HUES48 (cell line): ENCODE measurements around the gene FOXO3.

Experiments
- H3K27ac ChIP-seq: one replicate; pipeline ENCODE4 v1.7.0; 2013; ENCODE audit warnings: low read depth, low read length, inconsistent platforms
- H3K27me3 ChIP-seq: 2 replicates; pipeline ENCODE4 v1.6.1; 2013; ENCODE audit warnings: mild to moderate bottlenecking, low read length; ENCODE audit not compliant: control insufficient read depth, insufficient read depth
- H3K36me3 ChIP-seq: 2 replicates; pipeline ENCODE4 v1.6.1; 2013; ENCODE audit warnings: low read length; ENCODE audit not compliant: control insufficient read depth, insufficient read depth
- H3K4me1 ChIP-seq: 2 replicates; pipeline ENCODE4 v1.6.1; 2013; ENCODE audit warnings: mild to moderate bottlenecking, low read length; ENCODE audit not compliant: control insufficient read depth, insufficient read depth
- H3K4me3 ChIP-seq: 2 replicates; pipeline ENCODE4 v1.5.1; 2013; ENCODE audit warnings: mild to moderate bottlenecking, low read depth, low read length
- H3K9ac ChIP-seq: 2 replicates; pipeline ENCODE4 v1.6.1; 2013; ENCODE audit warnings: mild to moderate bottlenecking, low read depth, low read length, moderate library complexity
- H3K9me3 ChIP-seq: 2 replicates; pipeline ENCODE4 v1.6.1; 2013; ENCODE audit warnings: low read length; ENCODE audit not compliant: control insufficient read depth, insufficient read depth

The FOXO3 gene

DNA sequence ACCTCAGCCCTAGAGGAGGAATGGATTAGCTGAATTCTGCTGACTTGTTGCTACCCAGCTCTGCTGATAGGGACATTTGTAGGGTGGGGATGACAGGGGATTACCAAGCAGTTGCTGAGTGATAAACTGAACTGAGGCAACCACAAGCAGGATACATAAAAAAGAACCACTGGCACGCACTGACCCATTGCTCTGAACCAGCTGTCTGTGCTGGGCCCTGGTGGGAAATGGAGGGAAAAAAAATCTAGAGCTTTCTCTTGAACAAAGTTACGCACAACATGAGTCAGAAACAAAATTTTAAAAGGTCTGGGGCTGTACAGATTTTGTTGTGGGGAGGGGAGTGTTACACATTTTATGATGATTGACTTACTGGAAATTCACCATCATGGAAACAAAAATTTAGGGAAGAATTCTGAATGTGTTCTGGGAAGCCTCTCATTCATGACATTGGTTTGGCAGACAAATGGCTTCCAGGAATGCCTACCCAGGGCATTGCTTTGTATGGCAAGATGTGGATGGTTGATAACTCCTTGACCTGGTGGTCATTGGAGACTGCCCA, 37.7 kb downstream of the FOXO3 start:
- Histone ChIP-seq H3K4me1 (peaks cover 11% of the 10 kb centered on the region; the same call in 1 of the 2 replicates), H3K36me3 (no peaks in the 10 kb centered on the region), H3K4me3 (no peak overlapping the region), H3K27ac (no peak overlapping the region), H3K9me3 (no peaks in the 10 kb centered on the region), H3K27me3 (no peaks in the 10 kb centered on the region), H3K9ac (no peak overlapping the region)

DNA sequence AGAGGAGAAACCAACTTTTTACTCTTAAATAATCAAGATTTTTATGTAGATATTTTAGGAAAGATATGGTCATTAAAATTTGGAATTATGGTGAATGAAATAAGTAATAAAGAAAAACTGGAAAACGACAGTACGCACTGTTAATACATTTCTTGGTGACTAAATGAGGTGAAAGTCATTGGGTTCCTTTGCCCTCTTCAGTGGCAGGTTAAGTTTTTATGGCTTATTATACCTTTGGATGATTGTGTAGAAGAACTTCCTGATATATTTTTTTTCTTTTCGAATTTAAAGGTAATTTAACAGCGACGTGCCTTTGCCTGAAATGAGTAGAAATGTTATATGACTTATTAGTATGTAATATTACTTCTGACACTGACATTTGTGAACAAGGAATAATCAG, 43.4 kb downstream of the FOXO3 start:
- H3K27ac ChIP-seq, result no peak overlapping the region
- H3K4me3 ChIP-seq, result no peak overlapping the region
- H3K4me1 ChIP-seq, result peaks cover 17% of the 10 kb centered on the region; the same call in 1 of the 2 replicates
- H3K9me3 ChIP-seq, result no peaks in the 10 kb centered on the region
- H3K36me3 ChIP-seq, result no peaks in the 10 kb centered on the region
- no peak overlapping the region for H3K9ac ChIP-seq
- no peaks in the 10 kb centered on the region for H3K27me3 ChIP-seq

DNA sequence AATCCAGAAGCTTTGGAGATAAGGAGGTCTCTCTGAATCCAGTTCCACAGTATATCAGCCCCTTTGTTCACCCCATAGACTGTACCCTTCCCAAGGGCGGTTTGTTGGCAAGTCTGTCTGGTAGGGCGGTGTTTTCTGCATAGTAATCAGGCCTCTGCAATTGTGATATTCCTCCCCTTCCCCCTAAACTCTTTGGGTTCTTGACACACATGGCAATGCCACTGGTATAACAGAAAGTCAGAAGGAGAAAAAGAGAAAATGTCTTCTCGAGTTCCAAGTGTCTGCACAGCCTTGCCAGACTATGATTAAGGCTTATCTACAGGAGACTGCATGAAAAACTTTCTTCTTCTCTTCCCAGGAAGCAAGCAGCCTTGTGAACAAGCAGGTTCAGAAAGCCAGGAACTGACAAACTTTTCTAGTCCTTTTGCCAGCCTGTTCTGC, 45.6 kb downstream of the FOXO3 start:
- Histone ChIP-seq H3K9ac (no peak overlapping the region), H3K4me3 (no peak overlapping the region), H3K27ac (no peak overlapping the region), H3K4me1 (peaks cover 38% of the 10 kb centered on the region), H3K9me3 (no peaks in the 10 kb centered on the region), H3K36me3 (no peaks in the 10 kb centered on the region), H3K27me3 (no peaks in the 10 kb centered on the region)

DNA sequence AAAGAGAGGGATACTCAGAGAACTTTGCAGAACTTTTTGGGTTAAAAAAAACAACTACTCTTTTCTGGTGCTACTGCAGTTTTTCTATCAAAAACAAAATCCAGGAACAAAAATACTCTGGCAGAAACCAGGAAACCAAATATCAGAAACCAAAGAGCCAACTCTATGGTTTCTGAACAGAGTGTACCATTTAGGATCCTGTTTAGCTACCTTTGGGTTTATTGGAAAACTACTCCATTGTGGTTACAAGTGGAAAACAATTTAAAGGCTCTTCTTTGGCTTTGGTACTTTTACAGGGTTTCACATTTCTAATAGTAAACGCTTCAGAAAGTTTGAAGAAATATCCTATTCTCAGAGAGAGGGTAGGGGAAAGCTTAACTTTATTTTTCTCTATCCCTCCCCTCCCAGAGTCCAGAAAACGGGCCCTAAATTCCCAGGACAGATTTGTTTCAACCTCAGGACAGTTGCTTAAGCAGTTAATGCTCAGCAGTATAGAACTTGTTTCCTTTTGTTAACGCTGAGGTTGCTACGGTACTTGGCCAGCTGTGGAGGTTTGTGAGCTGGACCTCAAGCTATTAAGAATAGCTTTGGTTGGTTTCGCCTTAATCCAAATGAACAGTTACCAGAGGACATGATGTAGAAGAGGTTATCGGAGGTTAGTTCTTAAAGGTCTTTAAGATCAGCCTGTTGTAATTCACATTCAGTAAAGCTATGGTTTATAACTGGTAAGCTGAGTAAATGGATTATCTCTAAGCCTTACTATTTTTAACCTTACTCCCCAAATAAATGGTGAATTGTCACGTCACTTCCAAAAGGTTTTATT, 47.9 kb downstream of the FOXO3 start:
- Histone ChIP-seq H3K27ac (no peak overlapping the region), H3K9ac (no peak overlapping the region), H3K36me3 (no peaks in the 10 kb centered on the region), H3K9me3 (0 out of 2 replicates have a peak, but pooled peaks cover 3% of the 10 kb centered on the region), H3K27me3 (no peaks in the 10 kb centered on the region), H3K4me1 (peaks cover 38% of the 10 kb centered on the region), H3K4me3 (no peak overlapping the region)

DNA sequence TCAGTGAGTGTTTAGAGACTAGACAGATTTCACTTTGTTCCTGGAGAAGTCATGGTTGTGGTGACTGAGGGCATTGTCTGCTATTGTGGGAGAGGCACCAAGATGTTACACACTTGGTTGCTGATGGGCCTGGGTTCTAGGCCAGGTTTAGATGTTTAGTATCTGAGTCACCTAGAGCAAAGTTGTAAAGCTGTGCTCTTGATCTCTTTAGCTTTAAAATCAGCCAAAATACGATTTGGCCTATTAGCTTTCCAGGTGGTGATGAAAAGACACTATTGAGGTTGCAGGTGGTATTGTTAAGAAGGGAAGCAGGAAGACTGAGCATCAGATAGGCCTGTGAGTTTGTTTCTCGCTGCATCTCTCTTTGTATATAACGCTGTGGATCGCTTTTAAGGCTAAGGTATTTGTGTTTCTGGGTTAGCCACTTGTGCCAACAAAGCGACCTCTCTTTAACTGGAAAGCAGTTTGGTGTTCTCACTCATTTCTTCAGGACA, 48.6 kb downstream of the FOXO3 start:
- H3K36me3 ChIP-seq, result no peaks in the 10 kb centered on the region
- no peak overlapping the region for H3K27ac ChIP-seq
- H3K27me3 ChIP-seq, result no peaks in the 10 kb centered on the region
- H3K9me3 ChIP-seq, result 0 out of 2 replicates have a peak, but pooled peaks cover 3% of the 10 kb centered on the region
- H3K4me3 ChIP-seq, result no peak overlapping the region
- peaks cover 38% of the 10 kb centered on the region for H3K4me1 ChIP-seq
- H3K9ac ChIP-seq, result no peak overlapping the region

DNA sequence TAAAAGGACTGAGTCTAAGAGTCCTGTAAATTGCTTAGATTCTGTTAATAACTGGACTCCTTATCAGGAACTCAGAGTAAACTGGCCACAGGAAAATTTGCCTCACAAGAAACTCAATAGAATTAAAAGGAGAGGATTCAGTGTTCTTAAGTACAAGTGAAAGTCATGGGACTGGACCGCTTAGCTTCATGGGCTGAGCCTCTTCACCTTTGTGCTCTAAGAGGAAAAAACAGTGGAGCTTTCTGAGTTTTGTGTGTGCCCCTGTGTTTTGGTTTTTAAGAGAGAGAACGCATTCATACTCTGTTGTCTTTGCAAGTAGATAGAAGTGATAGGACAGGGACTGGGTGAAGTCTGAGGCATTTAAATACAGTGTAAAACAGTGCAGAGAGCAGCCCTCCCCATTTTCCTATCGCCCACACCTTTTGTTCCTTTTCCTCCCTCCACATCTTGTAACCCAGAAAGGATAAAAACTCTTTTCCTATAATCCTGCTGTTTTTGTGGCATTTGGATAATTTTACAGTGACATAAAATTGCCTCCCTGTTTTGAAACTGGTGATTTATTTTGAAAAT, 49.6 kb downstream of the FOXO3 start:
- H3K9ac ChIP-seq, result no peak overlapping the region
- no peaks in the 10 kb centered on the region for H3K27me3 ChIP-seq

DNA sequence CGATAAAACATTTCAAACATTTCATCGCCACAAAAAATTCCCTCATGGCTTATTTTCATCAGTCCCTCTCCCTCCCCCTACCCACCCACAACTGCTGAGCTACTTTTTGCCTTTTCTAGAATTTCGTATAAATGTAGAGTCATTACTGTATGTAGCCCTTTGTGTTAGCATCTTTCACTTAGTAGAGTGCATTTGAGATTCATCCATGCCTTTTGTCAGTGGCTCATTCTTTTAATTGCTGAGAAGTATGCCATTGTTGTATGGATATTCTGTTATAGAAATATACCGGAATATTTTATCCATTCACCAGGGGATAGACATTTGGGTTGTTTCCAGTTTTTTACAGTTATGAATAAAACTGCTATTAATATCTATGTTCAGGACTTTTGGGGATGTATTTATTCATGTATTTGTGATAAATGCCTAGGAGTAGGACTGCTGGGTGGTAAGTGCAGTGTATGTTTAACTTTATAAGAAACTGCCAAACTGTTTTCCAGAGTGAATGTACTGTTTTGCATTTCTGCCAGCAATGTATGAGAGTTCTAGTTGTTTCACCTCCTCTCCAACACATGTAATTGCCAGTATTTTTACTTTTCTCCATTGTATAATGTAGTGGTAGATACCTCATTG, 50.4 kb downstream of the FOXO3 start:
- Histone ChIP-seq H3K4me1 (peaks cover 31% of the 10 kb centered on the region), H3K36me3 (no peaks in the 10 kb centered on the region), H3K27ac (no peak overlapping the region), H3K9ac (no peak overlapping the region), H3K4me3 (no peak overlapping the region), H3K27me3 (no peaks in the 10 kb centered on the region), H3K9me3 (0 out of 2 replicates have a peak, but pooled peaks cover 3% of the 10 kb centered on the region)

More for the DNA sequence above, 49.6 kb downstream of the FOXO3 start:
- no peaks in the 10 kb centered on the region for H3K36me3 ChIP-seq
- 0 out of 2 replicates have a peak, but pooled peaks cover 3% of the 10 kb centered on the region for H3K9me3 ChIP-seq
- H3K4me3 ChIP-seq, result no peak overlapping the region
- H3K4me1 ChIP-seq, result peaks cover 38% of the 10 kb centered on the region
- no peak overlapping the region for H3K27ac ChIP-seq

DNA sequence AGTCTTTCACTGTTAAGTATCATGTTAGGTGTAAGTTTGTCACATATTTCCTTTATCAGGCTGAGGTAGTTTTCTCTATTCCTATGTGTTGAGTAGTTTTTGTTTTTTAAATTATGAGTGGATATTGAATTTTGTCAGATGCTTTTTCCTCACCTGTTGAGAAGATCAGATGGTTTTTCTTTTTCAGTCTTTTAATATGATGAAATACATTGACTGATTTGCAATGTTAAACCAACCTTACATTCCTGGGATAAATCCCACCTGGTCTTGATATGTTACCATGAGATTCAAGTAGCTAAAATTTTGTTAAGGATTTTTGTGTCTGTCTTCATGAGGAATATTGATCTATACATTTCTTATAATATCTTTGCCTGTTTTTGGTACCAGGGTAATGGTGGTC, 52.1 kb downstream of the FOXO3 start:
- H3K27ac ChIP-seq, result no peak overlapping the region
- H3K36me3 ChIP-seq, result no peaks in the 10 kb centered on the region
- no peaks in the 10 kb centered on the region for H3K27me3 ChIP-seq
- 0 out of 2 replicates have a peak, but pooled peaks cover 3% of the 10 kb centered on the region for H3K9me3 ChIP-seq
- H3K9ac ChIP-seq, result no peak overlapping the region
- peaks cover 24% of the 10 kb centered on the region for H3K4me1 ChIP-seq
- H3K4me3 ChIP-seq, result no peak overlapping the region

DNA sequence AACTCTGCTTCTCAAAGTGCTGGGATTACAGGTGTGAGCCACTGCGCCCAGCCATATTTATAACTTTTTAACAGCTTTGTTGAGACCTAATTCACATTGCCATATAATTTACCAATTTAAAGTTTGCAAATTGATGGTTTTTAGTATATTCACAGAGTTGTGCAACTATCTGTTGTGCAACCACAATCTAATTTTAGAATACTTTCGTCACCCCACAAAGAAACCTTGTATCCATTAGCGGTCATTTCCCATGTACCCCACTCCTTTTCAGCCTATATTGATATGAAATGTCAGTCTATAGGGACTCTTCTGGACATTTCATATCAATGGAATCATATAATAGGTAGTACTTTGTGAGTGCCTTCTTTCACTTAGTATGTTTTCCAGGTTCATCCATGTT, 55.8 kb downstream of the FOXO3 start:
- Histone ChIP-seq H3K9ac (no peak overlapping the region), H3K9me3 (0 out of 2 replicates have a peak, but pooled peaks cover 3% of the 10 kb centered on the region), H3K36me3 (no peaks in the 10 kb centered on the region), H3K4me1 (peaks cover 11% of the 10 kb centered on the region), H3K27ac (no peak overlapping the region), H3K27me3 (no peaks in the 10 kb centered on the region), H3K4me3 (no peak overlapping the region)

DNA sequence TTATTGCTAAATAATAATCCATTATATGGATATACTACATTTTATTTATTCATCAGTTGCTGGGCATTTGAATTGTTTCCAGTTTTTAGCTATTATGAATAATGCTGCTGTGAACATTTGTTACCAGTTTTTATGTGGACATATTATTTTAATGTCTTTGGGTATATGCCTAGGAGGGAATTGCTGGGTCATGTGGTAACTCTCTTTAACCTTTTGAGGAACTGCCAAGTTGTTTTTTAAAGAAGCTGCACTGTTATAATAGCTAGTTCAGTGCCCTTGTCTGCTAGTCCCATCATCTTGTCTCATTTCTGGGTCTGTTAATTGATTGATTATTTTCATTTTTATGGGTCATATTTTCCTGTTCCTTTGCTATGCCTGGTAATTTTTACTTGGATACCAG, 56.3 kb downstream of the FOXO3 start:
- Histone ChIP-seq H3K36me3 (no peaks in the 10 kb centered on the region), H3K9me3 (0 out of 2 replicates have a peak, but pooled peaks cover 1% of the 10 kb centered on the region), H3K27ac (no peak overlapping the region), H3K4me3 (no peak overlapping the region), H3K9ac (no peak overlapping the region), H3K27me3 (no peaks in the 10 kb centered on the region), H3K4me1 (peaks cover 11% of the 10 kb centered on the region)
